ENCODE results near the gene PSMA2. TPM values are rescaled to one million over a fixed set of nuclear protein-coding genes. Genes with fewer than 3 reads are reported as not detected.

Gene PSMA2
- total and polyA plus RNA-seq, 2 donors (not counting 3 experiments of a cell fraction or from before 2014, with no cell fraction given): 107 to 118 TPM

GRCh38 chr7:42902331-42902730, 29.6 kb downstream of the PSMA2 start:
- no peak overlapping the region for H3K4me3 ChIP-seq (replicated peaks in 1 of 3; ENCODE audit: insufficient read depth in 1 of 3, low read depth in 1 of 3, low read length in 3 of 3)
- intact Hi-C loops (cut with micrococcal nuclease): no loop called here
- no peaks in the 10 kb centered on the region for H3K79me2 ChIP-seq (ENCODE audit: control insufficient read depth, insufficient read depth, low read length)
- no peak for DNase-seq (ENCODE audit: low read depth, low spot score)
- peaks cover 0 to 6% of the 10 kb centered on the region in 2 experiments for H3K27me3 ChIP-seq (ENCODE audit: control insufficient read depth in 2 of 2, insufficient read depth in 2 of 2, low read length in 2 of 2)
- H4K20me1 ChIP-seq (replicated peaks; ENCODE audit: control insufficient read depth, extremely low read depth, insufficient read depth, low read length): no peaks in the 10 kb centered on the region
- POLR2A ChIA-PET: no interaction called here
- no peaks in the 10 kb centered on the region for H3K9me3 ChIP-seq (replicated peaks; ENCODE audit: control insufficient read depth, insufficient read depth, low read length)
- H3K36me3 ChIP-seq (ENCODE audit: control insufficient read depth in 2 of 2, extremely low read depth in 1 of 2, insufficient read depth in 2 of 2, low read length in 2 of 2): no peaks in the 10 kb centered on the region
- no peak overlapping the region for H2AFZ ChIP-seq (ENCODE audit: low read depth, low read length)
- no peak overlapping the region for H3K4me2 ChIP-seq (ENCODE audit: insufficient read depth, low read length)
- H3K27ac ChIP-seq (ENCODE audit: insufficient read depth, low read depth, low read length): no peak overlapping the region
- dilution Hi-C loops (cut with MboI; ENCODE audit: extremely low pct_ligation_motif_present, low sequenced_read_pairs): no loop called here
- FAIRE-seq: no peak
- TF ChIP-seq POLR2A (IDR thresholded peaks at IDR 0.05; ENCODE audit: low read depth, low read length) (no peak), GATA2 (IDR thresholded peaks at IDR 0.05; ENCODE audit: insufficient read depth, insufficient read length, low read depth, low read length) (no peak)
- CTCF ChIA-PET: no interaction called here
- no peaks in the 10 kb centered on the region for H3K9me1 ChIP-seq (replicated peaks; ENCODE audit: control insufficient read depth, extremely low read depth, insufficient read depth, low read length)
- no TSS peak for BruUV-seq (replicated peaks)
- no peaks in the 10 kb centered on the region for H3K4me1 ChIP-seq (ENCODE audit: control insufficient read depth, extremely low read depth, insufficient read depth, low read length)
- H3K9ac ChIP-seq (replicated peaks; ENCODE audit: extremely low read depth, insufficient read depth, low read length): no peak overlapping the region

GRCh38 chr7:42900842-42901241, 31.1 kb downstream of the PSMA2 start:
- H3K36me3 ChIP-seq (ENCODE audit: control insufficient read depth in 2 of 2, extremely low read depth in 1 of 2, insufficient read depth in 2 of 2, low read length in 2 of 2): no peaks in the 10 kb centered on the region
- H2AFZ ChIP-seq (ENCODE audit: low read depth, low read length): no peak overlapping the region
- no peaks in the 10 kb centered on the region for H3K4me1 ChIP-seq (ENCODE audit: control insufficient read depth, extremely low read depth, insufficient read depth, low read length)
- no peak overlapping the region for H3K27ac ChIP-seq (ENCODE audit: insufficient read depth, low read depth, low read length)
- CTCF ChIA-PET: interaction anchor here (1.1 kb wide), 1 partner anchor 10 kb away, joined by 3 read pairs; no protein-coding TSS in a partner anchor
- no peak overlapping the region for H3K4me3 ChIP-seq (replicated peaks in 1 of 3; ENCODE audit: insufficient read depth in 1 of 3, low read depth in 1 of 3, low read length in 3 of 3)
- BruUV-seq (replicated peaks): no TSS peak
- FAIRE-seq: no peak
- H3K9ac ChIP-seq (replicated peaks; ENCODE audit: extremely low read depth, insufficient read depth, low read length): no peak overlapping the region
- no peak overlapping the region for H3K4me2 ChIP-seq (ENCODE audit: insufficient read depth, low read length)
- no peaks in the 10 kb centered on the region for H4K20me1 ChIP-seq (replicated peaks; ENCODE audit: control insufficient read depth, extremely low read depth, insufficient read depth, low read length)
- no peaks in the 10 kb centered on the region for H3K79me2 ChIP-seq (ENCODE audit: control insufficient read depth, insufficient read depth, low read length)
- DNase-seq (ENCODE audit: low read depth, low spot score): no peak
- H3K9me1 ChIP-seq (replicated peaks; ENCODE audit: control insufficient read depth, extremely low read depth, insufficient read depth, low read length): no peaks in the 10 kb centered on the region
- H3K9me3 ChIP-seq (replicated peaks; ENCODE audit: control insufficient read depth, insufficient read depth, low read length): no peaks in the 10 kb centered on the region
- dilution Hi-C loops (cut with MboI; ENCODE audit: extremely low pct_ligation_motif_present, low sequenced_read_pairs) (no loop called here), intact Hi-C loops (cut with micrococcal nuclease) (no loop called here)
- H3K27me3 ChIP-seq (ENCODE audit: control insufficient read depth in 2 of 2, insufficient read depth in 2 of 2, low read length in 2 of 2): peaks cover 0 to 6% of the 10 kb centered on the region in 2 experiments
- POLR2A ChIA-PET: no interaction called here
- TF ChIP-seq GATA2 (IDR thresholded peaks at IDR 0.05; ENCODE audit: insufficient read depth, insufficient read length, low read depth, low read length): no peak
- TF ChIP-seq EZH2 (IDR thresholded peaks at IDR 0.05; ENCODE audit: borderline replicate concordance, low read depth, low read length, severe bottlenecking): no peak
- no peak for TF ChIP-seq JUN (IDR thresholded peaks at IDR 0.05; ENCODE audit: borderline replicate concordance, insufficient read depth, insufficient read length, low read depth)
- TF ChIP-seq MAX (IDR thresholded peaks at IDR 0.05; ENCODE audit: insufficient read depth, insufficient read length): no peak
- TF ChIP-seq FOS (IDR thresholded peaks at IDR 0.05; ENCODE audit: borderline replicate concordance, insufficient read depth, low read length): no peak
- TF ChIP-seq POLR2A (IDR thresholded peaks at IDR 0.05; ENCODE audit: low read depth, low read length): no peak
